ENCODE measurements around the gene MED12L.

Gene MED12L

DNA sequence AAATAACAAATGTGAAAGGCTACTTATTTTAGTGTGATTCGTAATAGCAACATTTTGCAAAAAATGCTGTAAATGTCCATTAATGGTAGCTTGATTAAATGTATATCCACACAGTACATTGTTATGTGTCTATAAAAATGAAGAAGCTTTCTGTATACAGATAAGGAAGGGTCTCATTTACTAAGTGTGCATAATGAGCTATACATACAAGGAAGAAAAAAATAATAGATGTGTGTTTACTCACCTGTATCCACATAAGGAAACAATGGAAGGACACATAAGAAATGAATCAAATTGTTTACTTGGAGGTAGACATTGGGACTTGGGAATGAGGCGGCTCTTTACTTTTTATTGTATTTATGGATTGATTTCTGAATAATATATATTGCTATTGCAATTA lies 34.9 kb downstream of the MED12L start:
- no peak overlapping the region for H3K9ac ChIP-seq (ENCODE audit: low read depth, low read length)
- H3K4me1 ChIP-seq (ENCODE audit: control insufficient read depth, insufficient read depth, low read length), result no peaks in the 10 kb centered on the region
- H3K4me2 ChIP-seq (ENCODE audit: low read length), result no peak overlapping the region
- H3K4me3 ChIP-seq (ENCODE audit: low read length), result no peak overlapping the region
- H3K9me3 ChIP-seq (replicated peaks; ENCODE audit: low read length), result no peaks in the 10 kb centered on the region
- H3K36me3 ChIP-seq (ENCODE audit: insufficient read depth, low read length), result no peaks in the 10 kb centered on the region
- H3K27me3 ChIP-seq (ENCODE audit: control insufficient read depth, insufficient read depth, low read length), result no peaks in the 10 kb centered on the region

DNA sequence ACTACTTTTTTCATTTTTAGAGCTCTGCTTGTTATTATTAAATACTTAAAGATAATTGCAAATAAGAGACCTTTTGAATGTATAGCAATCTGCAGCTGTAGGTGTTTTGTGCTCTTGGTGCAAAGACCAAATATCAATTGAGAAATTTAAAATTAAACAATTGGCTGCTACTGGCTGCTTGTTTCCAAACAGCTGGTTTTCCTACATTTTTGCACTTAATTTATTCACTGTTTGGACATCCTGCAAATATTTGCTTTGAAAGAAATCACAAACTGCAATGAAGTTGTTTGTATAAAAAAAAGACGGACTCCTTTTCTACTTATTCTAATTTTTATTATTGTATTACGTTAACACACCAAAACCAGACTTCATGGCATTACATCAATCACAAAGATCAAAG lies 35.6 kb downstream of the MED12L start:
- Histone ChIP-seq H3K4me2 (ENCODE audit: low read length) (no peak overlapping the region), H3K27me3 (ENCODE audit: control insufficient read depth, insufficient read depth, low read length) (no peaks in the 10 kb centered on the region), H3K9ac (ENCODE audit: low read depth, low read length) (no peak overlapping the region), H3K4me1 (ENCODE audit: control insufficient read depth, insufficient read depth, low read length) (no peaks in the 10 kb centered on the region), H3K36me3 (ENCODE audit: insufficient read depth, low read length) (no peaks in the 10 kb centered on the region), H3K9me3 (replicated peaks; ENCODE audit: low read length) (no peaks in the 10 kb centered on the region), H3K4me3 (ENCODE audit: low read length) (no peak overlapping the region)

DNA sequence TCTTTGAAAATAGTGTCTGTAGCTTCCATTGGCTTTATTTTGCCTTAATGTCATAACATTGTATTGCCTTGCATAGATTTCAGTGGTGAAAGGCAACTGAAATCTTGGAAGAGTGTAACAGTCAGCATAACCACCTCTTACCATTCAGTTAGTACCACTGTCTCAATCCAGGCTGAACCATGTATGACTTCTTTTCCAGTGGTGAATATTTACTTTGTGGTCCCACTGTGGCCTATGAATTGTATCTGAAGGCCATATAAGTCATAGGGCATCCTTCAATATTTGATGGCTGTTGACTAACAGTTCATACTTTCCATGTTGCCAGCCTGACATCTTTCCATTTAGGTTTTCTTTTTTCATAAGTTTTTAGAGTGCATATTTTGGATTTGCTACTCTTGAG lies 38.4 kb downstream of the MED12L start:
- Histone ChIP-seq H3K4me2 (ENCODE audit: low read length) (no peak overlapping the region), H3K4me1 (ENCODE audit: control insufficient read depth, insufficient read depth, low read length) (no peaks in the 10 kb centered on the region), H3K9me3 (replicated peaks; ENCODE audit: low read length) (no peaks in the 10 kb centered on the region), H3K36me3 (ENCODE audit: insufficient read depth, low read length) (no peaks in the 10 kb centered on the region), H3K27me3 (ENCODE audit: control insufficient read depth, insufficient read depth, low read length) (no peaks in the 10 kb centered on the region), H3K9ac (ENCODE audit: low read depth, low read length) (no peak overlapping the region), H3K4me3 (ENCODE audit: low read length) (no peak overlapping the region)

DNA sequence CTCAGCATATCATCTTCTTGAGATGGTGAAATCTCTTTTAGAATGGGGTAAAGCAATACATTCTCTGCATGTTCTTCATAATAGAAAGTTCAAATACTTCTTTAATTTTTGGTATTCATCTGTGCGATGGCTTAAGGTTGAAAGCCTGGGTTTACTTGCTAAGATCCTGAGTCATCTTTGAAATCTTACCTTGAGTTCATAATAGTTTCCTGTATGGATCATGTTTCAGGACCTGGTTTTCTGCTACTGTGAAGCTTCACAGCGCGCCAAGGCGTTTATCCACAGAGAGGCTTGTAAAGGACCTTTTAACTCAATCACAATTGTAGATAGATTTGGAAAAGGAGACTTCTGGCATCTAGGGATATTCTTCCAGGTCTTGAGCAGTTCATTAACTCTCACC lies 39.0 kb downstream of the MED12L start:
- no peak overlapping the region for H3K9ac ChIP-seq (ENCODE audit: low read depth, low read length)
- H3K4me2 ChIP-seq (ENCODE audit: low read length), result no peak overlapping the region
- no peak overlapping the region for H3K4me3 ChIP-seq (ENCODE audit: low read length)
- no peaks in the 10 kb centered on the region for H3K27me3 ChIP-seq (ENCODE audit: control insufficient read depth, insufficient read depth, low read length)
- no peaks in the 10 kb centered on the region for H3K4me1 ChIP-seq (ENCODE audit: control insufficient read depth, insufficient read depth, low read length)
- no peaks in the 10 kb centered on the region for H3K36me3 ChIP-seq (ENCODE audit: insufficient read depth, low read length)
- H3K9me3 ChIP-seq (replicated peaks; ENCODE audit: low read length), result no peaks in the 10 kb centered on the region

DNA sequence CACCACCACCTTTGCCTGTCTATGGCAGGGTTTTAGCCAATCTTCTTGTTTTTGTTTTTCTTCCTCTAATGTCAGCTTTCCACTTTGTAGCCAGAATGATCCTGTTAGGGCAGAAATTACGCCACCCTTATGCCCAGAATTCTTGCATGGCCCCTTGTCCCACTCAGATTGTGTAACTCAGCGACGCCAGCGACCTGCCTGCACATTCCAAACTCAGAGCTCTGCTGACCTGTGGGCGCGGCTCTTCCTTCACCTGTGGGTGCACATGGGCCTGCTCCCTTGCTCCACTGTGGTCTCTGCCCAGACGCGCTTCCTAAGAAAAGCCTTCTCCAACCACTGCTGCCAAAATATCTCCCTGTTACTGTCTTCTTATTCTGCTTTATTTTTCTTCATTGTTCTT lies 45.0 kb downstream of the MED12L start:
- Histone ChIP-seq H3K36me3 (ENCODE audit: insufficient read depth, low read length) (no peaks in the 10 kb centered on the region), H3K4me1 (ENCODE audit: control insufficient read depth, insufficient read depth, low read length) (no peaks in the 10 kb centered on the region), H3K9ac (ENCODE audit: low read depth, low read length) (no peak overlapping the region), H3K27me3 (ENCODE audit: control insufficient read depth, insufficient read depth, low read length) (no peaks in the 10 kb centered on the region), H3K4me2 (ENCODE audit: low read length) (no peak overlapping the region), H3K4me3 (ENCODE audit: low read length) (no peak overlapping the region), H3K9me3 (replicated peaks; ENCODE audit: low read length) (no peaks in the 10 kb centered on the region)

DNA sequence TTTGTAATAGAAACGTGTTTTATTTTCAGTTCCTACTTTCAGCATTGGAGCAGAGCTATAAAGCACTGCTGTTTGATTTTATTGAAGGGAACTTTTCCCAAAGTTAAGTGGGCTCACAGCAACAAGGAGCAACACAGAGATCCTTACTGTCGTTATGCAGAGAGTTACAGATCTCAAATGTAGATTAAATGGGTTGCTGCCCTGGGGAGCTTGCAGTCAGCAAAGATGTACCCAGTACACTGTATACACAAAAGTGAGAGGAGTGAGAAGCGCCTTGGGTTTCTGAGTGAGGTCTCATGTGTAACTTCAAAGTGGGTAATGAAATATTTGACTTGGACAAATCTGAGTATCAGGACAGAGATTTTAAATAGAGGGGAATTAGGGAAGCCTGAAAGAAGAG lies 47.7 kb downstream of the MED12L start:
- no peak overlapping the region for H3K9ac ChIP-seq (ENCODE audit: low read depth, low read length)
- H3K4me3 ChIP-seq (ENCODE audit: low read length), result no peak overlapping the region
- H3K4me1 ChIP-seq (ENCODE audit: control insufficient read depth, insufficient read depth, low read length), result no peaks in the 10 kb centered on the region
- no peaks in the 10 kb centered on the region for H3K27me3 ChIP-seq (ENCODE audit: control insufficient read depth, insufficient read depth, low read length)
- no peak overlapping the region for H3K4me2 ChIP-seq (ENCODE audit: low read length)
- no peaks in the 10 kb centered on the region for H3K9me3 ChIP-seq (replicated peaks; ENCODE audit: low read length)
- no peaks in the 10 kb centered on the region for H3K36me3 ChIP-seq (ENCODE audit: insufficient read depth, low read length)

DNA sequence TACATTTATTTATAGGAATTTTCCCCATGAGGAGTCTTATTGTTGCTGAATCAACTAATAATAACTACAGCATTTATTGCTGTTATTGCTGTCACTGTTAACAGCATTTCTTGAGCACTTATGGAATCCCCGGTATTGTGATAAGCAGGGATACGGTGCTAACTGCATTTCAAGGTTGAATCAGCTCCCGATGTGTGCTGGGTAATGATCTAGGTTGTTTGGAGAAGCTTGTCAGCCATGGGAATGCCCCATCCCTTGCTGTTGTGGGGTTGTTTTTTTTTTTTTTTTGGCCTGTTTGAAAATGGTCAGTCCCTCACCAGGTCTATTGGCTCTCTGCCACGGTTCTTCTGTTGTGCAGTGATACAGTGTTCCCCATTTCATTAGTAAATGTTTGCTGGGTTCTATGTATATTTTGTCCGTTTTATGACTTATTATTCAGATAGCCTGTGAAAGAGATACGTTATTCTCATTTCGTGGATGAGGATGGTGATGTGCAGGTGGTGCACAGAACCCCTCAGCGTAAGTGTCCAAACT lies 48.5 kb downstream of the MED12L start:
- no peaks in the 10 kb centered on the region for H3K4me1 ChIP-seq (ENCODE audit: control insufficient read depth, insufficient read depth, low read length)
- H3K27me3 ChIP-seq (ENCODE audit: control insufficient read depth, insufficient read depth, low read length), result no peaks in the 10 kb centered on the region
- H3K4me2 ChIP-seq (ENCODE audit: low read length), result no peak overlapping the region
- H3K9ac ChIP-seq (ENCODE audit: low read depth, low read length), result no peak overlapping the region
- no peaks in the 10 kb centered on the region for H3K36me3 ChIP-seq (ENCODE audit: insufficient read depth, low read length)
- no peaks in the 10 kb centered on the region for H3K9me3 ChIP-seq (replicated peaks; ENCODE audit: low read length)
- H3K4me3 ChIP-seq (ENCODE audit: low read length), result no peak overlapping the region

DNA sequence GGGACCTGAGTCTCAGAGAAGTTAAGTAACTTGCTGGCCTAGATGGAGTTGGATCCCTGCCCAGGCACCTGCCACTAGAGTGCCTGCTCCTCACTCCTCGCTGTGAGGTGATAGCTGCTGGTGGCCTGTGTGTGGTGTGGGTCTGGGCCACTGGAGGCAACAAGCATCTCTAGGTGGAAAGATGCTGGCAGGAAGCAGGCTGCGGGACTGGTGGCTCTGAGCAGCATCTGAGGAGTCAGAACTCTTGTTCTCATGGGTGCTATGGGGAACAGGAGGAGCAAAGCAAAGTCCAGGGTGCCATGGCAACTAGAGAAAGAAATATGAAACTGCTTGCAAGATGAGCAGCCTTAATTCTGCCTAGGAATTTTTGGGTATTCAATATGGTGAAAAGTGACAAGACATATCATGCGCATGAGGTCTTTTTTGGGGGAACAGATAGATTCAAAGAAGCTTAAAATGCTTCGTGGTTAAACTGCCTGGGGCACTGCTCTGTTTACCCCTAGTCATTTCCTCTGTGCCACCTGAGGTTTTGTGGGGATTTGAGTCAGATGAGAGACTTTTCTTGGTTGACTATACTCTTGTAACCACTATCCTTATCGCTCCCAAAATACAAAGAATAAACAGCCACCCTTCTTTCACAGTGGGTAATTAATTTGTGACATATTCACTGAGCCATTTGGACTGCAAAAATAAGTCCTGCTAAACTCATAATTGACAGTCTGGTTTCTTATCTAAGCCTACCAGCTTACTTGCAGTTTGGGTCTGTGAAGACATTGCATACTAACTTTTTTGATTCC lies 50.3 kb downstream of the MED12L start:
- no peak overlapping the region for H3K4me3 ChIP-seq (ENCODE audit: low read length)

DNA sequence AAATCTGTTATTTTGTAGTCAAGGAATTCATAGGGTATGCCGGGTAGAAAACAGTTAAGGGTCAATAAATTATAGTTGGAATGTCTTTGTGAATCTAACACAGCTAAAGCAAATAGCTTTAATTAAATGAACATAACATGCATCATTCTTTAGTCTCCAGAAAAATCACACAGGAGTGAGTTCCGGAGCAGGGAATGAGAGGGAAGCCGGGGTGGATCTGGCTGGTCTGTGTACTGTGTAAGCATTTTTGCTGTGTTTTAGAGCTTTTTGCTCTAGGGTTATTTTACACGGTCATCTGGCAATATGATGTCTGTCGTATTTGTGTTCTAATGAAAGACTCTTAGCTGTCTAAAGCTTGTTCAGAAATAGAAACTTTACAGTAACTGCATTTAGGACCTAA lies 57.5 kb downstream of the MED12L start:
- no peak overlapping the region for H3K4me2 ChIP-seq (ENCODE audit: low read length)
- H3K27me3 ChIP-seq (ENCODE audit: control insufficient read depth, insufficient read depth, low read length), result peaks cover 19% of the 10 kb centered on the region
- no peaks in the 10 kb centered on the region for H3K9me3 ChIP-seq (replicated peaks; ENCODE audit: low read length)
- peaks cover 13% of the 10 kb centered on the region for H3K4me1 ChIP-seq (ENCODE audit: control insufficient read depth, insufficient read depth, low read length)
- H3K36me3 ChIP-seq (ENCODE audit: insufficient read depth, low read length), result no peaks in the 10 kb centered on the region
- H3K4me3 ChIP-seq (ENCODE audit: low read length), result no peak overlapping the region
- H3K9ac ChIP-seq (ENCODE audit: low read depth, low read length), result no peak overlapping the region

More for the DNA sequence above, 50.3 kb downstream of the MED12L start:
- Histone ChIP-seq H3K9ac (ENCODE audit: low read depth, low read length) (no peak overlapping the region), H3K4me2 (ENCODE audit: low read length) (no peak overlapping the region), H3K27me3 (ENCODE audit: control insufficient read depth, insufficient read depth, low read length) (no peaks in the 10 kb centered on the region), H3K36me3 (ENCODE audit: insufficient read depth, low read length) (no peaks in the 10 kb centered on the region), H3K4me1 (ENCODE audit: control insufficient read depth, insufficient read depth, low read length) (no peaks in the 10 kb centered on the region), H3K9me3 (replicated peaks; ENCODE audit: low read length) (no peaks in the 10 kb centered on the region)

DNA sequence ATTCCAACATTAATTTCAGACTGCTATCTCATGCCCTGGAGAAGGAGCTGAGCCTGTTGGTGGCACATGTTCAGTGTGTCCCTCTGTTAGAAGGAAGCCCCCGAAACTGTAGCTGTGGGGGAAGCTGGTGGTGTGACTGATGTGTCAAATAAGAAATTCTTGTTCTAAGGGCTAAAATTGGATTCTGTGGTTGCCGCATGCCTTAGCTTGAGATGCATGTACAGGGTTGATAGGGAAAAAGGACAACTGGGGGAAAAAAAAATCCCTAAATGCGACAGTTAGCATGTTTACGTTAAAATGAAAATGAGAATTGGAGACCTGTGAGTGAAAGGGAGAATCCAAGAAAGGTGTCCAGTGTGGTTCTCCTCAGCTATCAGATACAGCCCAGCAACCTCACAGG lies 58.6 kb downstream of the MED12L start:
- Histone ChIP-seq H3K9ac (ENCODE audit: low read depth, low read length) (no peak overlapping the region), H3K4me2 (ENCODE audit: low read length) (no peak overlapping the region), H3K27me3 (ENCODE audit: control insufficient read depth, insufficient read depth, low read length) (peaks cover 19% of the 10 kb centered on the region), H3K36me3 (ENCODE audit: insufficient read depth, low read length) (no peaks in the 10 kb centered on the region), H3K4me1 (ENCODE audit: control insufficient read depth, insufficient read depth, low read length) (peaks cover 13% of the 10 kb centered on the region), H3K4me3 (ENCODE audit: low read length) (no peak overlapping the region), H3K9me3 (replicated peaks; ENCODE audit: low read length) (no peaks in the 10 kb centered on the region)

DNA sequence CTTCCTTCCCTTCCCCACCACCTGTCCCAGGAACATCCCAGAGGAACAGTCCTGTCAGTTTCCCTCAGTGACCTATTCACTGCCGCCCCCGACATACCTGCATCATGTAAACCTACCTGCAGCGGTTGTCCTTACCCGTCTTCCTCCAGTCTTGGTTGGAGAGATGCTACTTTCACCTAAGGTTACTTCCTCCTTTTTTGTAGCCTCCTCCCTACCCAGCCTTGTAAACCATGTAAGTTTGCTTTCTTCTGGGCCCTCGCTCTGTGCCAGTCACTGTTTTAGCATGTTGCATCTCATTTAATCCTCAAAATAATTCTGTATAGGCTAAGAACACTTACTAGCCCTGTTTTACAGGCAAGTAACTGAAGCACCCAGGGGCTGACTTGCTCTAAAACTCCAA lies 59.3 kb downstream of the MED12L start:
- Histone ChIP-seq H3K4me1 (ENCODE audit: control insufficient read depth, insufficient read depth, low read length) (peaks cover 13% of the 10 kb centered on the region), H3K9ac (ENCODE audit: low read depth, low read length) (no peak overlapping the region), H3K4me2 (ENCODE audit: low read length) (no peak overlapping the region), H3K36me3 (ENCODE audit: insufficient read depth, low read length) (no peaks in the 10 kb centered on the region), H3K27me3 (ENCODE audit: control insufficient read depth, insufficient read depth, low read length) (peaks cover 19% of the 10 kb centered on the region), H3K9me3 (replicated peaks; ENCODE audit: low read length) (no peaks in the 10 kb centered on the region), H3K4me3 (ENCODE audit: low read length) (no peak overlapping the region)

DNA sequence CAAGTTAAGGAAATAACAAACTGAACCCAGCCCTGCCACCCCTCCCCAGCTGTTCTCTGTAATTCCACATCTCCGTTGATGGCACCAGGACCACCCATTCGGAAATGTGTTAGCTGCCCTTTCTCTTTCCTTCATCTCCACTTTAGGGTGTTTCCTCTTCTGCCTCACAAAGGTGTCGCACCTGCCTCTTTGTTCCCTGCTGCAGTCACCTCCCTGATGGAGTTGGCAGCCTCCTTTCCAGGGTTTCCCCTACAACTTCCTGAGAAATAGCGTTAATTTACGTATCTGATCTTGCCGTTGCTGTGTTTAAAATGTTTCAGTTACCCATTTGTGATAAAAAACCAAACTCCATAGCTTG lies 60.2 kb downstream of the MED12L start:
- H3K4me2 ChIP-seq (ENCODE audit: low read length), result no peak overlapping the region
- H3K36me3 ChIP-seq (ENCODE audit: insufficient read depth, low read length), result no peaks in the 10 kb centered on the region
- H3K9me3 ChIP-seq (replicated peaks; ENCODE audit: low read length), result no peaks in the 10 kb centered on the region
- H3K4me3 ChIP-seq (ENCODE audit: low read length), result no peak overlapping the region
- H3K27me3 ChIP-seq (ENCODE audit: control insufficient read depth, insufficient read depth, low read length), result peaks cover 19% of the 10 kb centered on the region
- H3K4me1 ChIP-seq (ENCODE audit: control insufficient read depth, insufficient read depth, low read length), result peaks cover 13% of the 10 kb centered on the region
- H3K9ac ChIP-seq (ENCODE audit: low read depth, low read length), result no peak overlapping the region
